Neuronal stem cell (in vitro differentiated cells): ENCODE results near the gene CDKN2AIPNL.

ENCODE experiments used
- DNase-seq: peaks from one replicate; pipeline ENCODE4 v3.0.0-alpha.2; 2013; ENCODE audit warnings: low spot score
- H2AFZ ChIP-seq: one replicate; pipeline ENCODE4 v1.6.1; 2013; ENCODE audit warnings: mild to moderate bottlenecking, low read length, inconsistent platforms
- H2AK5ac ChIP-seq: 2 replicates; pipeline ENCODE4 v1.6.1; 2013; ENCODE audit warnings: low read depth, mild to moderate bottlenecking, inconsistent platforms, low read length, moderate library complexity, mixed read lengths
- H2BK120ac ChIP-seq: 2 replicates; pipeline ENCODE4 v1.6.1; 2013; ENCODE audit warnings: low read depth, mild to moderate bottlenecking, inconsistent platforms, low read length, moderate library complexity, mixed read lengths
- H2BK12ac ChIP-seq: one replicate; pipeline ENCODE4 v1.6.1; 2013; ENCODE audit warnings: low read length, inconsistent platforms
- H2BK15ac ChIP-seq: 2 replicates; pipeline ENCODE4 v1.6.1; 2013; ENCODE audit warnings: mild to moderate bottlenecking, low read length, inconsistent platforms, mixed read lengths
- H2BK5ac ChIP-seq: one replicate; pipeline ENCODE4 v1.6.1; 2013; ENCODE audit warnings: inconsistent platforms, mild to moderate bottlenecking, low read length, moderate library complexity
- H3K14ac ChIP-seq: one replicate; pipeline ENCODE4 v1.6.1; 2013; ENCODE audit warnings: low read length, inconsistent platforms
- H3K18ac ChIP-seq: 2 replicates; pipeline ENCODE4 v1.6.1; 2013; ENCODE audit warnings: low read length, inconsistent platforms
- H3K23ac ChIP-seq: 2 replicates; pipeline ENCODE4 v1.6.1; 2013; ENCODE audit warnings: low read depth, mild to moderate bottlenecking, mixed read lengths, low read length, inconsistent platforms; ENCODE audit not compliant: poor library complexity
- H3K27ac ChIP-seq: replicated peaks from 3 replicates; pipeline ENCODE4 v1.5.1; 2013; ENCODE audit warnings: low read length, inconsistent platforms
- H3K27me3 ChIP-seq, 3 experiments: 2 replicates each; pipeline ENCODE4 v1.6.1; 2013; ENCODE audit warnings: low read length in 3 of 3, mild to moderate bottlenecking in 2 of 3, inconsistent platforms in 1 of 3, low read depth in 1 of 3, mixed read lengths in 1 of 3, moderate library complexity in 1 of 3; ENCODE audit not compliant: control insufficient read depth in 3 of 3, insufficient read depth in 3 of 3
- H3K36me3 ChIP-seq, 2 donors: replicated peaks in 1 of 2; 2 replicates each; pipeline ENCODE4 v1.6.1; 2013; ENCODE audit warnings: low read length in 2 of 2; ENCODE audit not compliant: control insufficient read depth in 2 of 2, insufficient read depth in 2 of 2
- H3K4ac ChIP-seq: 2 replicates; pipeline ENCODE4 v1.6.1; 2013; ENCODE audit warnings: inconsistent platforms, mild to moderate bottlenecking, low read length, moderate library complexity
- H3K4me1 ChIP-seq, 2 donors: 1 replicate in 1 of 2; 2 replicates in 1 of 2; pipeline ENCODE4 v1.6.1; 2013; ENCODE audit warnings: low read length in 2 of 2, low read depth in 1 of 2; ENCODE audit not compliant: control insufficient read depth in 2 of 2, insufficient read depth in 1 of 2
- H3K4me2 ChIP-seq: one replicate; pipeline ENCODE4 v1.6.1; 2013; ENCODE audit warnings: mild to moderate bottlenecking, low read length, inconsistent platforms; ENCODE audit not compliant: insufficient read depth, poor library complexity, severe bottlenecking
- H3K4me3 ChIP-seq, 2 donors: 2 replicates each; pipeline ENCODE4 v1.5.1; 2013; ENCODE audit warnings: low read length in 2 of 2, mild to moderate bottlenecking in 2 of 2, inconsistent platforms in 1 of 2, moderate library complexity in 1 of 2
- H3K79me1 ChIP-seq: one replicate; pipeline ENCODE4 v1.6.1; 2013; ENCODE audit warnings: low read depth, mild to moderate bottlenecking, inconsistent platforms, low read length, moderate library complexity
- H3K9ac ChIP-seq: one replicate; pipeline ENCODE4 v1.6.1; 2013; ENCODE audit warnings: mild to moderate bottlenecking, low read depth, low read length, inconsistent platforms; ENCODE audit not compliant: poor library complexity
- H3K9me3 ChIP-seq, 2 donors: replicated peaks in 1 of 2; 2 replicates each; pipeline versions ENCODE3 to v1.6.1; 2013; ENCODE audit warnings: low read length in 2 of 2, mild to moderate bottlenecking in 2 of 2, inconsistent platforms in 1 of 2, low read depth in 1 of 2, mixed read lengths in 1 of 2, moderate library complexity in 1 of 2; ENCODE audit not compliant: control insufficient read depth in 2 of 2, insufficient read depth in 1 of 2
- H4K8ac ChIP-seq: one replicate; pipeline ENCODE4 v1.6.1; 2013; ENCODE audit warnings: low read depth, mild to moderate bottlenecking, inconsistent platforms, low read length, moderate library complexity
- H4K91ac ChIP-seq: one replicate; pipeline ENCODE4 v1.6.1; 2013; ENCODE audit warnings: low read length, low read depth, mild to moderate bottlenecking, inconsistent platforms; ENCODE audit not compliant: poor library complexity
- WGBS, 2 donors: extraction: QIAGEN DNeasy Blood & Tissue Kit; methylation state at CpG; one replicate each; pipeline ENCODE4 v1.1.7; 2013; ENCODE audit warnings: missing lambda C conversion rate in 2 of 2, mixed read lengths in 1 of 2; ENCODE audit not compliant: insufficient read length in 2 of 2, insufficient replicate concordance in 1 of 2; ENCODE audit errors: extremely low coverage in 2 of 2; 5-methylcytosine and 5-hydroxymethylcytosine counted together

Gene CDKN2AIPNL

GRCh38 chr5:134437847-134438581 is 26.3 kb upstream of the CDKN2AIPNL start:
- no peak for DNase-seq
- no peak overlapping the region for H3K4me3 ChIP-seq
- no peak overlapping the region for H4K8ac ChIP-seq
- H3K4ac ChIP-seq: no peak overlapping the region
- H2BK120ac ChIP-seq: no peak overlapping the region
- no peak overlapping the region for H2BK12ac ChIP-seq
- no peak overlapping the region for H3K23ac ChIP-seq
- H3K36me3 ChIP-seq: no peaks in the 10 kb centered on the region
- no peak overlapping the region for H2AK5ac ChIP-seq
- H3K27me3 ChIP-seq: peaks cover 0 to 20% (median 0%) of the 10 kb centered on the region in 3 experiments
- peaks cover 3 to 8% of the 10 kb centered on the region in 2 donors for H3K4me1 ChIP-seq
- no peaks in the 10 kb centered on the region for H3K9me3 ChIP-seq
- H3K27ac ChIP-seq: no peak overlapping the region
- H2BK5ac ChIP-seq: no peak overlapping the region
- H2BK15ac ChIP-seq: no peak overlapping the region
- no peak overlapping the region for H3K14ac ChIP-seq
- no peak overlapping the region for H3K18ac ChIP-seq
- no peak overlapping the region for H3K9ac ChIP-seq
- WGBS, 2 donors: no CpG with 5 or more reads among the region's 7 CpGs
- H3K4me2 ChIP-seq: no peak overlapping the region
- H3K79me1 ChIP-seq: no peaks in the 10 kb centered on the region
- H2AFZ ChIP-seq: no peak overlapping the region
- H4K91ac ChIP-seq: no peak overlapping the region

- no CpG with 5 or more reads among the region's 4 CpGs for WGBS, 2 donors
These were observed 25.7 kb upstream of the CDKN2AIPNL start for GRCh38 chr5:134437340-134437846.

GRCh38 chr5:134436523-134437339 is 25.1 kb upstream of the CDKN2AIPNL start:
- Histone ChIP-seq H3K27ac (no peak overlapping the region), H2AK5ac (no peak overlapping the region)

More at GRCh38 chr5:134437340-134437846, 25.7 kb upstream of the CDKN2AIPNL start:
- Histone ChIP-seq H2AK5ac (no peak overlapping the region), H3K18ac (no peak overlapping the region), H2BK15ac (no peak overlapping the region), H3K27ac (no peak overlapping the region), H4K91ac (no peak overlapping the region), H3K4ac (no peak overlapping the region), H3K14ac (no peak overlapping the region), H3K79me1 (no peaks in the 10 kb centered on the region), H3K9ac (no peak overlapping the region), H3K4me2 (no peak overlapping the region), H3K36me3 (no peaks in the 10 kb centered on the region), H2BK12ac (no peak overlapping the region), H3K23ac (no peak overlapping the region), H2BK5ac (no peak overlapping the region), H3K27me3 (peaks cover 0 to 23% (median 0%) of the 10 kb centered on the region in 3 experiments), H3K9me3 (no peaks in the 10 kb centered on the region), H3K4me1 (peaks cover 3 to 8% of the 10 kb centered on the region in 2 donors), H4K8ac (no peak overlapping the region), H2BK120ac (no peak overlapping the region), H3K4me3 (no peak overlapping the region), H2AFZ (peak overlapping the region; percentile 90)
- no peak for DNase-seq

GRCh38 chr5:134435560-134435959 is 23.9 kb upstream of the CDKN2AIPNL start:
- no peak overlapping the region for H2BK120ac ChIP-seq
- no peaks in the 10 kb centered on the region for H3K79me1 ChIP-seq
- no peak overlapping the region for H4K8ac ChIP-seq
- H3K9ac ChIP-seq: no peak overlapping the region
- DNase-seq: no peak
- no CpG with 5 or more reads among the region's 2 CpGs for WGBS, 2 donors
- H3K27ac ChIP-seq: no peak overlapping the region
- H4K91ac ChIP-seq: no peak overlapping the region
- H3K4me1 ChIP-seq: peaks cover 3 to 8% of the 10 kb centered on the region in 2 donors
- no peak overlapping the region for H3K4me3 ChIP-seq
- H3K18ac ChIP-seq: no peak overlapping the region
- no peaks in the 10 kb centered on the region for H3K36me3 ChIP-seq
- H3K9me3 ChIP-seq: no peaks in the 10 kb centered on the region
- H3K4me2 ChIP-seq: no peak overlapping the region
- H2AFZ ChIP-seq: no peak overlapping the region
- H2AK5ac ChIP-seq: no peak overlapping the region
- peaks cover 0 to 22% (median 0%) of the 10 kb centered on the region in 3 experiments for H3K27me3 ChIP-seq
- no peak overlapping the region for H2BK15ac ChIP-seq
- no peak overlapping the region for H2BK12ac ChIP-seq
- no peak overlapping the region for H3K23ac ChIP-seq
- H3K14ac ChIP-seq: no peak overlapping the region
- no peak overlapping the region for H2BK5ac ChIP-seq
- H3K4ac ChIP-seq: no peak overlapping the region

More at GRCh38 chr5:134436523-134437339, 25.1 kb upstream of the CDKN2AIPNL start:
- Histone ChIP-seq H3K4me3 (no peak overlapping the region), H2AFZ (peak overlapping the region; percentile 90), H2BK120ac (no peak overlapping the region), H3K4ac (no peak overlapping the region), H3K4me1 (peaks cover 3 to 8% of the 10 kb centered on the region in 2 donors), H3K27me3 (peaks cover 0 to 23% (median 0%) of the 10 kb centered on the region in 3 experiments), H3K23ac (peak overlapping the region; percentile 17), H3K36me3 (no peaks in the 10 kb centered on the region), H3K4me2 (no peak overlapping the region), H2BK12ac (no peak overlapping the region), H2BK5ac (no peak overlapping the region), H3K14ac (no peak overlapping the region), H3K18ac (peak overlapping the region; percentile 85), H3K9me3 (no peaks in the 10 kb centered on the region), H3K79me1 (no peaks in the 10 kb centered on the region), H4K91ac (no peak overlapping the region), H3K9ac (no peak overlapping the region), H4K8ac (no peak overlapping the region), H2BK15ac (no peak overlapping the region)
- no CpG with 5 or more reads among the region's 20 CpGs for WGBS, 2 donors
- DNase-seq: no peak
